OCI-LY1 (cell line): Measurements from ENCODE around the gene BAIAP2.

Source experiments
- H2AFZ ChIP-seq: fragments of 200-600 bp; sonication (generic), shearing (Covaris generic); 2 replicates; pipeline ENCODE4 v1.6.0; 2014; ENCODE audit warnings: antibody characterized with exemption, mild to moderate bottlenecking, low read length
- H3F3A ChIP-seq: fragments of 200-600 bp; sonication (generic), shearing (Covaris generic); 2 replicates; pipeline ENCODE4 v1.6.0; 2014; ENCODE audit warnings: mild to moderate bottlenecking, antibody characterized with exemption, low read length, moderate library complexity; ENCODE audit not compliant: insufficient read depth
- H3K27ac ChIP-seq: fragments of 200-600 bp; sonication (generic); 2 replicates; pipeline ENCODE4 v1.5.1; 2014; ENCODE audit warnings: low read length, mixed run types, mild to moderate bottlenecking, low read depth; ENCODE audit not compliant: poor library complexity, severe bottlenecking
- H3K27me3 ChIP-seq: fragments of 200-600 bp; sonication (generic); 2 replicates; pipeline ENCODE4 v1.6.0; 2014; ENCODE audit warnings: antibody characterized with exemption, mild to moderate bottlenecking, low read length, moderate library complexity; ENCODE audit not compliant: insufficient read depth
- H3K36me3 ChIP-seq: fragments of 200-600 bp; sonication (generic); 2 replicates; pipeline ENCODE4 v1.6.1; 2014; ENCODE audit warnings: mild to moderate bottlenecking, antibody characterized with exemption, low read length, moderate library complexity, mixed read lengths; ENCODE audit not compliant: insufficient read depth
- H3K4me1 ChIP-seq: fragments of 200-600 bp; sonication (generic); 2 replicates; pipeline ENCODE4 v1.5.1; 2014; ENCODE audit warnings: mild to moderate bottlenecking, low read length, moderate library complexity; ENCODE audit not compliant: insufficient read depth, severe bottlenecking
- H3K4me2 ChIP-seq: fragments of 200-600 bp; sonication (generic), shearing (Covaris generic); 2 replicates; pipeline ENCODE4 v1.6.1; 2014; ENCODE audit warnings: low read length
- H3K4me3 ChIP-seq: fragments of 200-600 bp; sonication (generic); 2 replicates; pipeline ENCODE4 v1.5.1; 2014; ENCODE audit warnings: low read length, low read depth, mild to moderate bottlenecking, mixed read lengths; ENCODE audit not compliant: poor library complexity, severe bottlenecking
- H3K79me2 ChIP-seq: fragments of 200-600 bp; shearing (Covaris generic); 2 replicates; pipeline ENCODE4 v1.6.1; 2016; ENCODE audit warnings: mixed run types, low read length, mixed read lengths; ENCODE audit not compliant: insufficient read depth
- H3K9ac ChIP-seq: fragments of 200-600 bp; sonication (generic), shearing (Covaris generic); 2 replicates; pipeline ENCODE4 v1.6.1; 2014; ENCODE audit warnings: mild to moderate bottlenecking, low read length, mixed read lengths
- H3K9me2 ChIP-seq: fragments of 200-600 bp; sonication (generic), shearing (Covaris generic); 2 replicates; pipeline ENCODE4 v1.6.1; 2014; ENCODE audit warnings: low read depth, mild to moderate bottlenecking, low read length, mixed read lengths
- H3K9me3 ChIP-seq: fragments of 200-600 bp; shearing (Covaris generic); 2 replicates; pipeline ENCODE4 v1.6.1; 2014; ENCODE audit warnings: low read length, mixed read lengths
- H4K20me1 ChIP-seq: fragments of 200-600 bp; sonication (generic), shearing (Covaris generic); 2 replicates; pipeline ENCODE4 v1.6.0; 2016; ENCODE audit warnings: mild to moderate bottlenecking, low read length; ENCODE audit not compliant: insufficient read depth
- CTCF ChIP-seq: fragments of 200-600 bp; sonication (generic), shearing (Covaris generic); IDR thresholded peaks from 2 replicates; pipeline ENCODE4 v1.5.1; 2017; ENCODE audit warnings: mild to moderate bottlenecking, antibody characterized with exemption, low read length, moderate library complexity, mixed read lengths
- EZH2 ChIP-seq: fragments of 200-600 bp; sonication (generic), shearing (Covaris generic); IDR thresholded peaks from 2 replicates; pipeline ENCODE4 v1.8.0; 2017; ENCODE audit warnings: borderline replicate concordance, mixed run types, mild to moderate bottlenecking, antibody characterized with exemption, low read length, moderate library complexity, mixed read lengths

BAIAP2 gene

DNA sequence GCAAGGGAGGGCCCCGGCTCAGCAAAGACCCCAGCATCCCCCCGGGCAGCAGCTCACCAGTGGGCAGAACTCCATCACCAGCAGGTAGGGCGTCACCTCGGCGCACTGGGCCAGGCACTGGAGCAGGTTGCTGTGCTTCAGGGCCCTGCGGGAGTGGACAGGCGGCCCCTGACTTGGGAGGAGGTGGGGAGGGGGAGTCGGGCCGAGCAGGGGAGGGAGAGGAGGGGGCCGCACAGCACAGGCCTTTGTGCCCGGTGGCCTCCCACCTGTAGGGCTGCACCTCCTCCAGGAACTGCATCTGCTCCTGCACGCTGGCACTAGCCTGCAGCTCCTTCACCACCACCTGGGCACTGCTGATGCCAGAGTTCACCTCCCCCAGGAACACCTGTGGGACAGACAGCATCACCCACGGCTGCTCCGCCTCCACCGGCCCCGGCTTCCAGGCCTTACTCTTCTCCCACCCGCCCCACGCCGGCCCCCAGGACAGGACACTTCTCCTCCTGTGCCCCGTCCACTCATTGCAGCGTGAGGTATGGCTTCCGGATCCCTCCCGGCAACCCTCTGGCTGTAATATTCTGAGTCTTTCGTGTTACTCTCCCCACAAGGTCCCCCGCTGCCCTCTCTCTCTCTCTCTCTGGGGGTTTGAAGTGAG lies 92.7 kb downstream of the BAIAP2 start:
- Histone ChIP-seq H2AFZ (no peak overlapping the region), H3K36me3 (no peaks in the 10 kb centered on the region), H4K20me1 (no peaks in the 10 kb centered on the region), H3K79me2 (no peaks in the 10 kb centered on the region), H3K9me2 (no peaks in the 10 kb centered on the region), H3F3A (no peaks in the 10 kb centered on the region), H3K4me2 (no peak overlapping the region), H3K9me3 (no peaks in the 10 kb centered on the region), H3K9ac (no peak overlapping the region), H3K27me3 (no peaks in the 10 kb centered on the region), H3K27ac (no peak overlapping the region), H3K4me3 (no peak overlapping the region), H3K4me1 (no peaks in the 10 kb centered on the region)
- TF ChIP-seq EZH2 (no peak), CTCF (no peak)

GRCh38 chr17:81128338-81128737 lies 93.4 kb downstream of the BAIAP2 start:
- no peak overlapping the region for H3K27ac ChIP-seq
- H3K9ac ChIP-seq = no peak overlapping the region
- no peak overlapping the region for H3K4me3 ChIP-seq
- no peak overlapping the region for H2AFZ ChIP-seq
- no peaks in the 10 kb centered on the region for H4K20me1 ChIP-seq
- no peaks in the 10 kb centered on the region for H3K36me3 ChIP-seq
- no peaks in the 10 kb centered on the region for H3K9me2 ChIP-seq
- no peaks in the 10 kb centered on the region for H3K27me3 ChIP-seq
- no peaks in the 10 kb centered on the region for H3K79me2 ChIP-seq
- H3F3A ChIP-seq = no peaks in the 10 kb centered on the region
- H3K9me3 ChIP-seq = no peaks in the 10 kb centered on the region
- H3K4me2 ChIP-seq = no peak overlapping the region
- TF ChIP-seq EZH2 (no peak), CTCF (no peak)
- no peaks in the 10 kb centered on the region for H3K4me1 ChIP-seq

- H3K4me1 ChIP-seq = no peaks in the 10 kb centered on the region
- no peak overlapping the region for H3K27ac ChIP-seq
- H3K79me2 ChIP-seq = no peaks in the 10 kb centered on the region
- no peaks in the 10 kb centered on the region for H3K27me3 ChIP-seq
- H2AFZ ChIP-seq = no peak overlapping the region
- H3K36me3 ChIP-seq = no peaks in the 10 kb centered on the region
- no peaks in the 10 kb centered on the region for H3F3A ChIP-seq
- no peak overlapping the region for H3K4me3 ChIP-seq
- no peak overlapping the region for H3K4me2 ChIP-seq
- no peaks in the 10 kb centered on the region for H3K9me3 ChIP-seq
- no peaks in the 10 kb centered on the region for H4K20me1 ChIP-seq
- H3K9ac ChIP-seq = no peak overlapping the region
- H3K9me2 ChIP-seq = no peaks in the 10 kb centered on the region
- TF ChIP-seq EZH2 (no peak), CTCF (no peak)
These were observed 93.8 kb downstream of the BAIAP2 start for GRCh38 chr17:81128774-81129173.
